ENCODE data around the gene GRIN3B.
A peak's percentile ranks its signal among the peaks of the same experiment; 100 is the strongest.

The GRIN3B gene

GRCh38 chr19:1026783-1027649 is 26.8 kb downstream of the GRIN3B start (continued):
- TF ChIP-seq PRDM10 (tag by site-specific recombination; IDR thresholded peaks at IDR 0.05) (peak; percentile 29; the same call in 1 of the 2 replicates), ZNF37A (tag by site-specific recombination; IDR thresholded peaks at IDR 0.05) (no peak), GLIS2 (tag by site-specific recombination; IDR thresholded peaks at IDR 0.05) (peak; percentile 93), KLF1 (tag by site-specific recombination; IDR thresholded peaks at IDR 0.05) (peak; percentile 73), GLIS1 (tag by site-specific recombination; IDR thresholded peaks at IDR 0.05) (peak; percentile 39; the same call in 1 of the 2 replicates), ZNF335 (tag by site-specific recombination; conservative IDR thresholded peaks at IDR 0.05) (no peak), ZNF658 (tag by site-specific recombination; IDR thresholded peaks at IDR 0.05) (no peak), ZSCAN30 (tag by site-specific recombination; IDR thresholded peaks at IDR 0.05) (no peak), ZNF777 (tag by site-specific recombination; IDR thresholded peaks at IDR 0.05; ENCODE audit: borderline replicate concordance) (peak; percentile 81; the same call in 1 of the 2 replicates), IKZF3 (tag by site-specific recombination; IDR thresholded peaks at IDR 0.05) (no peak; the same call in 1 of the 2 replicates), ZNF639 (tag by site-specific recombination; IDR thresholded peaks at IDR 0.05) (peak; percentile 15; the same call in 1 of the 2 replicates), PATZ1 (tag by site-specific recombination; IDR thresholded peaks at IDR 0.05) (peak; percentile 87), ZNF398 (tag by site-specific recombination; IDR thresholded peaks at IDR 0.05) (peak; percentile 34; the same call in 1 of the 2 replicates), ZNF140 (tag by site-specific recombination; IDR thresholded peaks at IDR 0.05) (no peak), ZNF558 (tag by site-specific recombination; IDR thresholded peaks at IDR 0.05) (no peak), ZNF211 (tag by site-specific recombination; IDR thresholded peaks at IDR 0.05; ENCODE audit: low read depth) (no peak), ZNF121 (tag by site-specific recombination; IDR thresholded peaks at IDR 0.05) (no peak), KLF9 (tag by site-specific recombination; IDR thresholded peaks at IDR 0.05; ENCODE audit: low read depth) (peak; percentile 24; the same call in 1 of the 2 replicates), ZNF248 (tag by site-specific recombination; IDR thresholded peaks at IDR 0.05) (no peak), SP2 (tag by site-specific recombination; IDR thresholded peaks at IDR 0.05) (peak; percentile 6; the same call in 1 of the 2 replicates), KLF7 (tag by site-specific recombination; IDR thresholded peaks at IDR 0.05; ENCODE audit: borderline replicate concordance) (no peak), KLF10 (tag by site-specific recombination; IDR thresholded peaks at IDR 0.05) (peak; percentile 50; the same call in 1 of the 2 replicates), ZBTB26 (tag by site-specific recombination; optimal IDR thresholded peaks at IDR 0.05) (no peak), ZNF664 (tag by site-specific recombination; IDR thresholded peaks at IDR 0.05) (peak; percentile 68), ZNF621 (tag by site-specific recombination; IDR thresholded peaks at IDR 0.05) (no peak), ZBTB20 (tag by site-specific recombination; IDR thresholded peaks at IDR 0.05) (peak; percentile 1), PRDM4 (tag by site-specific recombination; IDR thresholded peaks at IDR 0.05) (peak; percentile 35; the same call in 1 of the 2 replicates)
